ENCODE measurements around the gene TMF1. TPM values are rescaled to one million over a fixed set of nuclear protein-coding genes. Genes with fewer than 3 reads are reported as not detected.
A peak's percentile ranks its signal among the peaks of the same experiment; 100 is the strongest.

Gene TMF1, protein sequence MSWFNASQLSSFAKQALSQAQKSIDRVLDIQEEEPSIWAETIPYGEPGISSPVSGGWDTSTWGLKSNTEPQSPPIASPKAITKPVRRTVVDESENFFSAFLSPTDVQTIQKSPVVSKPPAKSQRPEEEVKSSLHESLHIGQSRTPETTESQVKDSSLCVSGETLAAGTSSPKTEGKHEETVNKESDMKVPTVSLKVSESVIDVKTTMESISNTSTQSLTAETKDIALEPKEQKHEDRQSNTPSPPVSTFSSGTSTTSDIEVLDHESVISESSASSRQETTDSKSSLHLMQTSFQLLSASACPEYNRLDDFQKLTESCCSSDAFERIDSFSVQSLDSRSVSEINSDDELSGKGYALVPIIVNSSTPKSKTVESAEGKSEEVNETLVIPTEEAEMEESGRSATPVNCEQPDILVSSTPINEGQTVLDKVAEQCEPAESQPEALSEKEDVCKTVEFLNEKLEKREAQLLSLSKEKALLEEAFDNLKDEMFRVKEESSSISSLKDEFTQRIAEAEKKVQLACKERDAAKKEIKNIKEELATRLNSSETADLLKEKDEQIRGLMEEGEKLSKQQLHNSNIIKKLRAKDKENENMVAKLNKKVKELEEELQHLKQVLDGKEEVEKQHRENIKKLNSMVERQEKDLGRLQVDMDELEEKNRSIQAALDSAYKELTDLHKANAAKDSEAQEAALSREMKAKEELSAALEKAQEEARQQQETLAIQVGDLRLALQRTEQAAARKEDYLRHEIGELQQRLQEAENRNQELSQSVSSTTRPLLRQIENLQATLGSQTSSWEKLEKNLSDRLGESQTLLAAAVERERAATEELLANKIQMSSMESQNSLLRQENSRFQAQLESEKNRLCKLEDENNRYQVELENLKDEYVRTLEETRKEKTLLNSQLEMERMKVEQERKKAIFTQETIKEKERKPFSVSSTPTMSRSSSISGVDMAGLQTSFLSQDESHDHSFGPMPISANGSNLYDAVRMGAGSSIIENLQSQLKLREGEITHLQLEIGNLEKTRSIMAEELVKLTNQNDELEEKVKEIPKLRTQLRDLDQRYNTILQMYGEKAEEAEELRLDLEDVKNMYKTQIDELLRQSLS
- 43.1 and 46.7 TPM in 2 replicates for total RNA-seq

DNA sequence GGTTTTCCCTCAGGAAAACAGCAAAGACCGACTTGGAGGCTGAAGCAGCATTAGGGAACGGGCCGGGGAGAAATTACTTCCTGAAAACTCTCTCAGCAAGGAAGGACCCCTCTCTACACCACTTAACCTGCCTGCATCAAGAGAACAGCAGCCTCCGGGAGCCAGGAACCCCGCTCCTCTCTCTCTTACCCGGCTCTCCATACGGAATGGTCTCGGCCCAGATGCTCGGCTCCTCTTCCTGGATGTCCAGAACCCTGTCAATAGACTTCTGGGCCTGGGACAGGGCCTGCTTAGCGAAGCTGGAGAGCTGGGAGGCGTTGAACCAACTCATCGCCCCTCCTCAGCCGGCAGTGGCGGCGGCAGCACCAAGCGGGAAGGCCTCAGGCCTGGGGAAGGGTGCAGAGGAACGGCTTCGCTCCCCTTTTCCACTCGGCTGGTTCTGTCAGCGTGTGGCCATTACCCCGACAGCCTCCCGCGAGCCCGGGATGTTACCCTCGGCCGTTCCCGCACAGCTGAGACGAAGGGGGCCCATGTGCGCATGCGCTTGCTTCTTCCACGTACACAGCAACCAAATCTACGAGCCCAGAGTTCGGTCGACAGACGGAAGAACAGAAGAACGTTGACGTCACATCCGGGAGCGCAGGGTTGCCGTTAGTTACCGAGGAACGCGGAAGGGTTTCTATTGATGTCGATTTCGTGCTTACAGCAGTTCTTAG is at the start of gene TMF1:
Gene TMF1 (minus strand): TSS at position 578 of the 716 bp plus-strand sequence. CDS start 247 bp downstream, at position 331.

DNA sequence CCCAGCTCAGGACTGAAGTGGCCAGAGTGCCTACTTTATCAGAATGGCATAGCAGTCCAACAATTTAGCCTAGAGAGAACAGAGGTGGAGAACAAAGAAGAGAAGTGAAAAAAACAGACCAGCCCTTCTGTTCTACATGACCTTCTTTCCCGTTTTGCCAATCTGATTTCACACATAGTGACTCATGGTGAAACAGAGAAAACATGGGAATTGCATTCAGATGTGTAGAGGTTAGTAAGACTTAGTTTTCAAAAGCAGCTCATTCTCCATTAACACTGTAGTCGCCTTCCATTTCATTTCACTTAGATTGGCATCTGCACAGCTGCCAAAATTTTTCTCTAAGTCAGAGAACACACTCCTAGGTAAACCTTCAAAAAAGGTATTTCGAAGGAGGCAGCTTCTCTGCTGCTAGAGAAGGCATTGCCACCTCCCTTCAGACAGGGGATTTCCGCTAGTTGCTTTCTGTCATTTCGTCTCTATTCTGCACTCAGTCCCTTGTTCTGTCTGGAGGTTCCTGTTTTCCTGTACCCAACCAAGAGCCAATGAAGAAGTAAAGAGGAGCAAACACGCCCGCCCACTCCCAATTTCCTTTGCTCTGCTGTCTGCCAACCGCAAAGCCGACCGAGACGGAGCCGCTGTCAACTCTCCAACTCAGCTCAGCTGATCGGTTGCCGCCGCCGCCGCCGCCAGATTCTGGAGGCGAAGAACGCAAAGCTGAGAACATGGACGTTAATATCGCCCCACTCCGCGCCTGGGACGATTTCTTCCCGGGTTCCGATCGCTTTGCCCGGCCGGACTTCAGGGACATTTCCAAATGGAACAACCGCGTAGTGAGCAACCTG is 32.4 kb upstream of the TMF1 start, which contains the start of gene ARL6IP5:
Gene ARL6IP5 (plus strand): TSS at position 612 of the 842 bp plus-strand sequence. CDS start 111 bp downstream, at position 723.

DNA sequence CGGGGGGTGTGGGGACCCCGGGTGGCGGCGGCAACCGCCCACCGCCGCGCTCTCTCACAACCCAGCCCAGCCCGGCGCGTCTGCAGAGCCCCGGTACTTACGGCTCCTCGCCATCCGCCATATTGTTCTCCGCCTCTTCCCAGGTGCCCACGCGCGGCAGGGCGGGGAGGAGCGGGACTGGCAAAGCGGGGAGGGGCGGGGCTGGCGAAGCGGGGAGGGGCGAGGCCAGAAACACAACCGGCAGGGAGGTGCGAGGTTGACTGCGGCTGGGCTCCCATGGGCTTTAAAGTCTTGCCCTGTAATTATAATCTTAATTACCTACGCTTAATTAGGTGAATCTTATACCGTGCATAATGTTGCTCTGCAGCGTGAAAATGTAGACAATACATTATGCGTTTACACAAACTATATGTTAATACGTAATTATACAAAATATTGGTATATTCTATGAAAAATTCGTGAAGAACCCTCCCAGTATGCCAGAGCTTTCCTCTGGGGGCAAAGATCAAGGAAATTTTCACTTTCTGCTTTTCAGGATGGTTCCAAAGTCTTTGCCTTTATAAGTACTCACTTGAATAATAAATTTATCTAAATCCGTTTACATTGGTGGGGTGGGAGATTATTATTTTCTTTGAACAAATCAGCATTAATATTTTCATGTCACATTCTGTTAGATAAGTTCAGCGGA is 28.2 kb upstream of the TMF1 start, which contains the start of gene UBA3:
Gene UBA3 (minus strand): TSS at position 133 of the 688 bp plus-strand sequence. CDS start 12 bp downstream, at position 121.

DNA sequence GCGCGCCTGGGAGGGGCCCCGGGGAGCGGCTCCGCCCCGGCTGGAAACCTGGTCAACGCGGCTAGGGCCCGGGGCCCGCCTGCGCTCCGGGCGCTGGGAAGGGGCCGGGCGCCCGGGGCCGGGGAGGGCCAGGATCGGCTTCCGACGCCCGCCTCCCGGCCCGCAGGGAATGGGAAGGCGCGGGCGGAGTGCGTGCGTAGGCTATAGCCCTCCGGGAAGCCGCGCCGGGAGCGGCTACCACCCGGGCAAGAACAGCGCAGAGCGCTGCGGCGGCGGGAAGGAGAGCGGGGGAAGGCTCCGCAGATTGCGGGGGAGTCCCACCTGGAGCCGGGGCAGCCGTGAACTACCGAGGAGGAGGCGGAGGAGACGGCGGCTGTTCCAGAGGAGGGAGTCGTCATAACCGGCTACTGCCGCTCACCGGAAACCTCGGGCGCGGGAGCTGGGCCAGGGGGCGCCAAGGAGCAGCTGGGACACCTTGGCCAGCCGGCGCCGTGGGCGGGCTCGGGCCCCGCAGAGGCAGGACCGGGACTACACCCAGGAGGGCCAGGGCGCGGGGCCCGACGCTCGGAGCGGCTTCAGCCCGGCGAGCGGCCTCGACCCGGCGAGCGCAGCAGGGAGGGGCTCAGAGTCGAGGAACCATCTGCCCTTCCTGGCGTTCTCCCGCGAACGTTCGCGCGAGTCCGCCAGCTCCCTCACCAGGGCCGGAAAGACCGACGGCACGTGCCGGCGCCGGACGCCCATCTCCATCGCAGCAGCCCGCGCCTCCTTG is 38.7 kb downstream of the TMF1 start, which contains the start of gene EOGT:
Gene EOGT (minus strand): TSS at position 432 of the 769 bp plus-strand sequence. CDS start 3,838 bp downstream, outside the sequence.

Small RNAs within 50 kb of the gene (small RNA-seq; reads per million reads assigned to genes)
- 1.5 reads per million, percentile 36 among the genes with 10 or more reads in this experiment for gene MIR3136

Other genes with a start within 250 kb of the TMF1 start
- 0.07 TPM in 1 of 2 replicates, not detected in the other for gene TAFA4, start 119.8 kb downstream of the TMF1 start, total RNA-seq
- 150 and 163 TPM in 2 replicates for gene EOGT, start 38.6 kb downstream of the TMF1 start, total RNA-seq
- 103 and 113 TPM in 2 replicates for gene UBA3, start 28.0 kb upstream of the TMF1 start, total RNA-seq
- gene ARL6IP5, start 32.6 kb upstream of the TMF1 start, total RNA-seq = 120 and 123 TPM in 2 replicates
- not detected in 2 replicates for gene LMOD3, start 70.3 kb upstream of the TMF1 start, total RNA-seq